HepG2 (cell line): ENCODE results near the gene NLRP12. TPM values are rescaled to one million over a fixed set of nuclear protein-coding genes. Genes with fewer than 3 reads are reported as not detected.

Experiments
- CHD2 ChIP-seq: IDR thresholded peaks from 2 replicates; pipeline ENCODE4 v1.6.1; 2011; ENCODE audit warnings: low read depth, low read length, improper control_type of control experiment
- FOXK1 ChIP-seq: sonication (generic); formaldehyde crosslinking; IDR thresholded peaks from 2 replicates; pipeline ENCODE4 v1.4.0; 2020; ENCODE audit warnings: low read depth, missing genetic modification reagents, borderline replicate concordance
- NCOA2 ChIP-seq: sonication (generic); formaldehyde crosslinking; IDR thresholded peaks from 2 replicates; pipeline ENCODE4 v1.8.0; 2022; ENCODE audit warnings: inconsistent platforms
- RCOR2 ChIP-seq: IDR thresholded peaks from 2 replicates; pipeline ENCODE4 v1.6.1; 2016; ENCODE audit warnings: missing biosample characterization, missing genetic modification reagents
- ZFP36 ChIP-seq: fragments of 150-350 bp; IDR thresholded peaks from 2 replicates; pipeline ENCODE4 v1.6.1; 2018; ENCODE audit warnings: borderline replicate concordance, low read length, low read depth; ENCODE audit not compliant: partially characterized antibody
- polyA plus RNA-seq, 8 experiments: library from polyadenylated mRNA; depleted of rRNA in 3 of 8; stranded (reverse) in 7 of 8; unstranded in 1 of 8; fragments of >200 nt; fragmentation: Illumina TruSeq in 4 of 8; extraction: Trizol in 4 of 8; gene quantifications; 2 replicates each; pipeline versions ENCODE4 v1.2.1 to v1.2.3, GENCODE V29; 2011 to 2016; ENCODE audit warnings: low read depth in 4 of 8, missing spikeins in 1 of 8, mixed read lengths in 1 of 8; ENCODE audit not compliant: insufficient read depth in 1 of 8
- total RNA-seq, 5 experiments: library from RNA; depleted of rRNA; stranded (reverse); fragments of >200 nt; fragmentation: Illumina TruSeq; extraction: Trizol; gene quantifications; 2 replicates each; pipeline ENCODE4 v1.2.3, GENCODE V29; 2016; ENCODE audit warnings: low read depth in 1 of 5
- TF ChIP-seq, protein P1 (sequence below): sonication (generic); formaldehyde crosslinking; IDR thresholded peaks from 2 replicates; pipeline ENCODE4 v1.4.0; 2020; ENCODE audit warnings: mild to moderate bottlenecking, missing genetic modification reagents, borderline replicate concordance
- TF ChIP-seq, protein P2 (sequence below): sonication (generic); formaldehyde crosslinking; IDR thresholded peaks from 2 replicates; pipeline ENCODE4 v1.5.1; 2020; ENCODE audit warnings: mild to moderate bottlenecking, missing genetic modification reagents, borderline replicate concordance

NLRP12 gene
- total and polyA plus RNA-seq, 2 of the 13 experiments (the other 11 are each of a cell fraction or from before 2014, with no cell fraction given): 0.15 to 0.20 TPM

DNA sequence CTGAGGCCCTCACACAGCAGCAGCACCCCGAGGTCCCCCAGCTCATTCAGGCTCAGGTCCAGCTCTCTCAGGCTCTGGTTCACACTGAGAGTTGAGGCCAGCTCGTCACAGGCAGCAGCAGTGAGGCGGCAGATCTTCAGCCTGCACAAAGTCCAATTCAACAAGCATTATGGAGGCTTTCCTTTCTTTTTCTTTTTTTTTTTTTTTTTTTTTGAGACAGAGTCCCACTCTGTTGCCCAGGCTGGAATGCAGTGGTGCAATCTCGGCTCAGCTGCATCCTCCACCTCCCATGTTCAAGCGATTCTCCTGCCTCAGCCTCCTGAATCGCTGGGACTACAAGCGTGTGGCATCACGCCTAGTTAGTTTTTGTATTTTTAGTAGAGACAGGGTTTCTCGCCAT lies 22.9 kb downstream of the NLRP12 start (continued):
- TF ChIP-seq NCOA2 (CRISPR knock-in tag) (no peak), FOXK1 (CRISPR knock-in tag) (no peak), RCOR2 (CRISPR knock-in tag) (0 out of 2 replicates have a peak, but pooled peaks have one; percentile 52), CHD2 (no peak), ZFP36 (no peak)
- TF ChIP-seq, protein P1, sequence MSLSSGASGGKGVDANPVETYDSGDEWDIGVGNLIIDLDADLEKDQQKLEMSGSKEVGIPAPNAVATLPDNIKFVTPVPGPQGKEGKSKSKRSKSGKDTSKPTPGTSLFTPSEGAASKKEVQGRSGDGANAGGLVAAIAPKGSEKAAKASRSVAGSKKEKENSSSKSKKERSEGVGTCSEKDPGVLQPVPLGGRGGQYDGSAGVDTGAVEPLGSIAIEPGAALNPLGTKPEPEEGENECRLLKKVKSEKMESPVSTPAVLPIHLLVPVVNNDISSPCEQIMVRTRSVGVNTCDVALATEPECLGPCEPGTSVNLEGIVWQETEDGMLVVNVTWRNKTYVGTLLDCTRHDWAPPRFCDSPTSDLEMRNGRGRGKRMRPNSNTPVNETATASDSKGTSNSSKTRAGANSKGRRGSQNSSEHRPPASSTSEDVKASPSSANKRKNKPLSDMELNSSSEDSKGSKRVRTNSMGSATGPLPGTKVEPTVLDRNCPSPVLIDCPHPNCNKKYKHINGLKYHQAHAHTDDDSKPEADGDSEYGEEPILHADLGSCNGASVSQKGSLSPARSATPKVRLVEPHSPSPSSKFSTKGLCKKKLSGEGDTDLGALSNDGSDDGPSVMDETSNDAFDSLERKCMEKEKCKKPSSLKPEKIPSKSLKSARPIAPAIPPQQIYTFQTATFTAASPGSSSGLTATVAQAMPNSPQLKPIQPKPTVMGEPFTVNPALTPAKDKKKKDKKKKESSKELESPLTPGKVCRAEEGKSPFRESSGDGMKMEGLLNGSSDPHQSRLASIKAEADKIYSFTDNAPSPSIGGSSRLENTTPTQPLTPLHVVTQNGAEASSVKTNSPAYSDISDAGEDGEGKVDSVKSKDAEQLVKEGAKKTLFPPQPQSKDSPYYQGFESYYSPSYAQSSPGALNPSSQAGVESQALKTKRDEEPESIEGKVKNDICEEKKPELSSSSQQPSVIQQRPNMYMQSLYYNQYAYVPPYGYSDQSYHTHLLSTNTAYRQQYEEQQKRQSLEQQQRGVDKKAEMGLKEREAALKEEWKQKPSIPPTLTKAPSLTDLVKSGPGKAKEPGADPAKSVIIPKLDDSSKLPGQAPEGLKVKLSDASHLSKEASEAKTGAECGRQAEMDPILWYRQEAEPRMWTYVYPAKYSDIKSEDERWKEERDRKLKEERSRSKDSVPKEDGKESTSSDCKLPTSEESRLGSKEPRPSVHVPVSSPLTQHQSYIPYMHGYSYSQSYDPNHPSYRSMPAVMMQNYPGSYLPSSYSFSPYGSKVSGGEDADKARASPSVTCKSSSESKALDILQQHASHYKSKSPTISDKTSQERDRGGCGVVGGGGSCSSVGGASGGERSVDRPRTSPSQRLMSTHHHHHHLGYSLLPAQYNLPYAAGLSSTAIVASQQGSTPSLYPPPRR (CRISPR knock-in tag): no peak
- TF ChIP-seq, protein P2, sequence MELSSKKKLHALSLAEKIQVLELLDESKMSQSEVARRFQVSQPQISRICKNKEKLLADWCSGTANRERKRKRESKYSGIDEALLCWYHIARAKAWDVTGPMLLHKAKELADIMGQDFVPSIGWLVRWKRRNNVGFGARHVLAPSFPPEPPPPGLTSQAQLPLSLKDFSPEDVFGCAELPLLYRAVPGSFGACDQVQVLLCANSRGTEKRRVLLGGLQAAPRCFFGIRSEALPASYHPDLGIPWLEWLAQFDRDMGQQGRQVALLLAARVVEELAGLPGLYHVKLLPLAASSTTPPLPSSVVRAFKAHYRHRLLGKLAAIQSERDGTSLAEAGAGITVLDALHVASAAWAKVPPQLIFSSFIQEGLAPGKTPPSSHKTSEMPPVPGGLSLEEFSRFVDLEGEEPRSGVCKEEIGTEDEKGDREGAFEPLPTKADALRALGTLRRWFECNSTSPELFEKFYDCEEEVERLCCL (CRISPR knock-in tag): no peak
